Neural progenitor cell (in vitro differentiated cells): ENCODE measurements around the gene SKIL.

Experiments
- EZH2 ChIP-seq: fragments of 200-600 bp; sonication (generic); IDR thresholded peaks from 2 replicates; pipeline ENCODE4 v1.6.1; 2017; ENCODE audit warnings: antibody characterized with exemption, mild to moderate bottlenecking, moderate library complexity
- EZH2phosphoT487 ChIP-seq: fragments of 200-600 bp; sonication (generic); IDR thresholded peaks from 2 replicates; pipeline ENCODE4 v1.6.1; 2017; ENCODE audit warnings: antibody characterized with exemption
- TF ChIP-seq, protein P1 (sequence below): fragments of 200-600 bp; sonication (generic); IDR thresholded peaks from 2 replicates; pipeline ENCODE4 v1.5.1; 2017; ENCODE audit warnings: antibody characterized with exemption, mild to moderate bottlenecking

- TF ChIP-seq, protein P1, sequence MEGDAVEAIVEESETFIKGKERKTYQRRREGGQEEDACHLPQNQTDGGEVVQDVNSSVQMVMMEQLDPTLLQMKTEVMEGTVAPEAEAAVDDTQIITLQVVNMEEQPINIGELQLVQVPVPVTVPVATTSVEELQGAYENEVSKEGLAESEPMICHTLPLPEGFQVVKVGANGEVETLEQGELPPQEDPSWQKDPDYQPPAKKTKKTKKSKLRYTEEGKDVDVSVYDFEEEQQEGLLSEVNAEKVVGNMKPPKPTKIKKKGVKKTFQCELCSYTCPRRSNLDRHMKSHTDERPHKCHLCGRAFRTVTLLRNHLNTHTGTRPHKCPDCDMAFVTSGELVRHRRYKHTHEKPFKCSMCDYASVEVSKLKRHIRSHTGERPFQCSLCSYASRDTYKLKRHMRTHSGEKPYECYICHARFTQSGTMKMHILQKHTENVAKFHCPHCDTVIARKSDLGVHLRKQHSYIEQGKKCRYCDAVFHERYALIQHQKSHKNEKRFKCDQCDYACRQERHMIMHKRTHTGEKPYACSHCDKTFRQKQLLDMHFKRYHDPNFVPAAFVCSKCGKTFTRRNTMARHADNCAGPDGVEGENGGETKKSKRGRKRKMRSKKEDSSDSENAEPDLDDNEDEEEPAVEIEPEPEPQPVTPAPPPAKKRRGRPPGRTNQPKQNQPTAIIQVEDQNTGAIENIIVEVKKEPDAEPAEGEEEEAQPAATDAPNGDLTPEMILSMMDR = no peak
- TF ChIP-seq EZH2phosphoT487 = no peak
- no peak for TF ChIP-seq EZH2
Measured at GRCh38 chr3:170324962-170325361, 32.6 kb upstream of the SKIL start.
